Memory B cell (primary cell): ENCODE results near the gene MRTFA.
"Not testable (repeated sequence)": the region's sequence is repeated elsewhere in the genome, so short reads cannot be mapped to it uniquely, and the experiment has no call there.

Source experiments
- ATAC-seq: fragments of 150-1000 bp; cut with Tn5 transposase; 2 replicates; pipeline ENCODE4 v1.10.0; 2021; ENCODE audit warnings: low read depth, mild to moderate bottlenecking, moderate library complexity
- DNase-seq, 2 donors: peaks; one replicate each; pipeline ENCODE4 v3.0.0; 2022; ENCODE audit warnings: low spot score in 2 of 2
- H3K27ac Mint-ChIP-seq: one replicate; pipeline ENCODE4 v1.8.0; 2022; ENCODE audit warnings: mild to moderate bottlenecking, moderate library complexity, mixed read lengths
- H3K27me3 Mint-ChIP-seq: one replicate; pipeline ENCODE4 v1.8.0; 2022; ENCODE audit warnings: mixed read lengths
- H3K36me3 Mint-ChIP-seq: one replicate; pipeline ENCODE4 v1.8.0; 2022; ENCODE audit warnings: mild to moderate bottlenecking, mixed read lengths
- H3K4me1 Mint-ChIP-seq: one replicate; pipeline ENCODE4 v1.8.0; 2022; ENCODE audit warnings: mixed read lengths
- H3K4me3 Mint-ChIP-seq: one replicate; pipeline ENCODE4 v1.8.0; 2022; ENCODE audit warnings: mild to moderate bottlenecking, moderate library complexity, mixed read lengths
- H3K9me3 Mint-ChIP-seq: one replicate; pipeline ENCODE4 v1.8.0; 2022; ENCODE audit warnings: mixed read lengths

The MRTFA gene

GRCh38 chr22:40606306-40606705 lies 30.2 kb downstream of the MRTFA start:
- Mint-ChIP-seq H3K9me3 (no peaks in the 10 kb centered on the region), H3K27me3 (no peaks in the 10 kb centered on the region), H3K4me3 (no peak overlapping the region), H3K4me1 (peaks cover 27% of the 10 kb centered on the region), H3K27ac (peak overlapping the region; percentile 60), H3K36me3 (peaks cover 2% of the 10 kb centered on the region)
- DNase-seq (no peak), ATAC-seq (no peak)

- Mint-ChIP-seq H3K27ac (peak overlapping the region; percentile 60), H3K4me1 (peaks cover 29% of the 10 kb centered on the region), H3K27me3 (no peaks in the 10 kb centered on the region), H3K4me3 (no peak overlapping the region), H3K9me3 (no peaks in the 10 kb centered on the region), H3K36me3 (peaks cover 2% of the 10 kb centered on the region)
- no peak for DNase-seq
- no peak for ATAC-seq
Measured at GRCh38 chr22:40605761-40606160, 30.8 kb downstream of the MRTFA start.

GRCh38 chr22:40603088-40603605 lies 33.4 kb downstream of the MRTFA start:
- Mint-ChIP-seq H3K27ac (peak overlapping the region; percentile 48), H3K4me1 (peaks cover 32% of the 10 kb centered on the region)

GRCh38 chr22:40602231-40602630 lies 34.3 kb downstream of the MRTFA start:
- DNase-seq = no peak
- Mint-ChIP-seq H3K4me3 (no peak overlapping the region), H3K27me3 (no peaks in the 10 kb centered on the region), H3K27ac (no peak overlapping the region), H3K36me3 (peaks cover 2% of the 10 kb centered on the region), H3K9me3 (no peaks in the 10 kb centered on the region), H3K4me1 (peaks cover 34% of the 10 kb centered on the region)
- no peak for ATAC-seq

More at GRCh38 chr22:40603088-40603605, 33.4 kb downstream of the MRTFA start:
- no peaks in the 10 kb centered on the region for H3K27me3 Mint-ChIP-seq
- no peak overlapping the region for H3K4me3 Mint-ChIP-seq
- ATAC-seq (no peak), DNase-seq (no peak)
- peaks cover 2% of the 10 kb centered on the region for H3K36me3 Mint-ChIP-seq
- no peaks in the 10 kb centered on the region for H3K9me3 Mint-ChIP-seq

- Mint-ChIP-seq H3K4me1 (peaks cover 34% of the 10 kb centered on the region), H3K27ac (no peak overlapping the region), H3K36me3 (no peaks in the 10 kb centered on the region), H3K9me3 (no peaks in the 10 kb centered on the region), H3K4me3 (no peak overlapping the region), H3K27me3 (no peaks in the 10 kb centered on the region)
- DNase-seq = no peak
- no peak for ATAC-seq
Measured at GRCh38 chr22:40599731-40600130, 36.8 kb downstream of the MRTFA start.

GRCh38 chr22:40598712-40599111 lies 37.8 kb downstream of the MRTFA start:
- H3K27ac Mint-ChIP-seq, H3K27me3 Mint-ChIP-seq, H3K4me3 Mint-ChIP-seq, ATAC-seq, DNase-seq, H3K36me3 Mint-ChIP-seq, H3K9me3 Mint-ChIP-seq: not testable (repeated sequence)
- peaks cover 44% of the 10 kb centered on the region for H3K4me1 Mint-ChIP-seq

- Mint-ChIP-seq H3K27ac (peak overlapping the region; percentile 49), H3K36me3 (no peaks in the 10 kb centered on the region), H3K9me3 (no peaks in the 10 kb centered on the region), H3K4me1 (peaks cover 46% of the 10 kb centered on the region), H3K27me3 (no peaks in the 10 kb centered on the region), H3K4me3 (peak overlapping the region; percentile 24)
- ATAC-seq (no peak), DNase-seq (no peak)
Measured at GRCh38 chr22:40597526-40598430, 38.7 kb downstream of the MRTFA start.

GRCh38 chr22:40595497-40596234 lies 40.9 kb downstream of the MRTFA start:
- Mint-ChIP-seq H3K27me3 (no peaks in the 10 kb centered on the region), H3K36me3 (peaks cover 2% of the 10 kb centered on the region), H3K4me1 (peaks cover 44% of the 10 kb centered on the region), H3K9me3 (no peaks in the 10 kb centered on the region), H3K4me3 (no peak overlapping the region), H3K27ac (peak overlapping the region; percentile 9)
- DNase-seq = no peak
- ATAC-seq = no peak

GRCh38 chr22:40594924-40595323 lies 41.6 kb downstream of the MRTFA start:
- DNase-seq (no peak), ATAC-seq (no peak)
- no peaks in the 10 kb centered on the region for H3K27me3 Mint-ChIP-seq
- H3K4me1 Mint-ChIP-seq = peaks cover 40% of the 10 kb centered on the region
- peaks cover 4% of the 10 kb centered on the region for H3K36me3 Mint-ChIP-seq
- H3K9me3 Mint-ChIP-seq = no peaks in the 10 kb centered on the region
- H3K4me3 Mint-ChIP-seq = no peak overlapping the region
- peak overlapping the region; percentile 91 for H3K27ac Mint-ChIP-seq

GRCh38 chr22:40594346-40594745 lies 42.2 kb downstream of the MRTFA start:
- H3K27ac Mint-ChIP-seq = peak overlapping the region; percentile 91
- no peaks in the 10 kb centered on the region for H3K27me3 Mint-ChIP-seq
- no peak for ATAC-seq
- DNase-seq = no peak
- H3K4me1 Mint-ChIP-seq = peaks cover 40% of the 10 kb centered on the region
- no peak overlapping the region for H3K4me3 Mint-ChIP-seq
- H3K9me3 Mint-ChIP-seq = no peaks in the 10 kb centered on the region
- peaks cover 5% of the 10 kb centered on the region for H3K36me3 Mint-ChIP-seq

GRCh38 chr22:40593460-40594273 lies 42.9 kb downstream of the MRTFA start:
- Mint-ChIP-seq H3K27ac (peak overlapping the region; percentile 91), H3K27me3 (no peaks in the 10 kb centered on the region), H3K36me3 (peaks cover 5% of the 10 kb centered on the region), H3K4me1 (peaks cover 40% of the 10 kb centered on the region), H3K9me3 (no peaks in the 10 kb centered on the region), H3K4me3 (peak overlapping the region; percentile 49)
- DNase-seq (peak in 1 of 2 donors; percentile 13), ATAC-seq (peak; percentile 49)

- ATAC-seq = peak; percentile 81
- H3K9me3 Mint-ChIP-seq = no peaks in the 10 kb centered on the region
- H3K36me3 Mint-ChIP-seq = peaks cover 10% of the 10 kb centered on the region
- peaks cover 39% of the 10 kb centered on the region for H3K4me1 Mint-ChIP-seq
- peak overlapping the region; percentile 64 for H3K4me3 Mint-ChIP-seq
- peak in 1 of 2 donors; percentile 20 for DNase-seq
- H3K27me3 Mint-ChIP-seq = no peaks in the 10 kb centered on the region
- peak overlapping the region; percentile 91 for H3K27ac Mint-ChIP-seq
Measured at GRCh38 chr22:40592352-40593113, 44.0 kb downstream of the MRTFA start.

- DNase-seq (no peak), ATAC-seq (no peak)
- Mint-ChIP-seq H3K27ac (no peak overlapping the region), H3K4me3 (no peak overlapping the region), H3K27me3 (no peaks in the 10 kb centered on the region), H3K36me3 (peaks cover 17% of the 10 kb centered on the region), H3K9me3 (no peaks in the 10 kb centered on the region), H3K4me1 (peaks cover 22% of the 10 kb centered on the region)
Measured at GRCh38 chr22:40588726-40589125, 47.8 kb downstream of the MRTFA start.
